Spleen (tissue), 11 donors: ENCODE data around the gene LILRB2. TPM values are rescaled to one million over a fixed set of nuclear protein-coding genes. Genes with fewer than 3 reads are reported as not detected.
"Not testable (repeated sequence)": the region's sequence is repeated elsewhere in the genome, so short reads cannot be mapped to it uniquely, and the experiment has no call there.

Source experiments
- DNase-seq: peaks from one replicate; pipeline ENCODE4 v3.0.0-alpha.2; 2020
- H3K27ac ChIP-seq, 8 donors: fragments of 200-600 bp; sonication (generic) in 7 of 8; 1 replicate in 4 of 8; 2 replicates in 4 of 8; pipeline versions ENCODE4 v1.5.0 to v1.8.0; 2016 to 2021; ENCODE audit warnings: inconsistent platforms in 4 of 8, mild to moderate bottlenecking in 4 of 8, moderate library complexity in 1 of 8
- H3K27me3 ChIP-seq, 7 donors: fragments of 200-600 bp; sonication (generic) in 6 of 7; replicated peaks in 1 of 7; 1 replicate in 4 of 7; 2 replicates in 3 of 7; pipeline versions ENCODE4 v1.5.0 to v1.8.0; 2016 to 2021; ENCODE audit warnings: inconsistent platforms in 3 of 7, mild to moderate bottlenecking in 1 of 7
- H3K36me3 ChIP-seq, 6 donors: fragments of 200-600 bp; sonication (generic) in 5 of 6; 1 replicate in 4 of 6; 2 replicates in 2 of 6; pipeline versions ENCODE4 v1.5.0 to v1.8.0; 2016 to 2021; ENCODE audit warnings: inconsistent platforms in 2 of 6
- H3K4me1 ChIP-seq, 6 donors: fragments of 200-600 bp; sonication (generic) in 5 of 6; 1 replicate in 3 of 6; 2 replicates in 3 of 6; pipeline versions ENCODE4 v1.5.0 to v1.8.0; 2016 to 2021; ENCODE audit warnings: inconsistent platforms in 3 of 6
- H3K4me3 ChIP-seq, 8 donors: fragments of 200-600 bp; sonication (generic) in 7 of 8; 1 replicate in 4 of 8; 2 replicates in 4 of 8; pipeline versions ENCODE4 v1.5.0 to v1.8.0; 2016 to 2021; ENCODE audit warnings: inconsistent platforms in 4 of 8, mild to moderate bottlenecking in 4 of 8, moderate library complexity in 2 of 8
- H3K9me3 ChIP-seq, 8 donors: fragments of 200-600 bp; sonication (generic) in 7 of 8; 1 replicate in 4 of 8; 2 replicates in 4 of 8; pipeline versions ENCODE4 v1.5.0 to v1.8.0; 2016 to 2021; ENCODE audit warnings: inconsistent platforms in 4 of 8
- CTCF ChIP-seq, 11 experiments: fragments of 200-600 bp in 7 of 11; fragments of 450-650 bp in 4 of 11; sonication (generic) in 4 of 11; IDR thresholded peaks in 8 of 11; conservative IDR thresholded peaks in 3 of 11; 1 replicate in 7 of 11; 2 replicates in 4 of 11; pipeline versions ENCODE4 v1.4.0 to v1.8.0; 2016 to 2021; ENCODE audit warnings: antibody characterized with exemption in 11 of 11, inconsistent platforms in 4 of 11, mild to moderate bottlenecking in 1 of 11
- POLR2A ChIP-seq, 3 donors: fragments of 450-650 bp; IDR thresholded peaks; one replicate each; pipeline ENCODE4 v1.5.1; 2017; ENCODE audit warnings: antibody characterized with exemption in 3 of 3, mild to moderate bottlenecking in 1 of 3
- POLR2AphosphoS5 ChIP-seq, 3 donors: sonication (generic); formaldehyde crosslinking; IDR thresholded peaks; one replicate each; pipeline ENCODE4 v1.5.1; 2017; ENCODE audit warnings: antibody characterized with exemption in 3 of 3
- WGBS, 5 donors: extraction: QIAGEN DNeasy Blood & Tissue Kit in 3 of 5; methylation state at CpG; one replicate each; pipeline versions ENCODE4 v1.1.5 to v1.1.7; 2013 to 2018; 5-methylcytosine and 5-hydroxymethylcytosine counted together
- intact Hi-C: fragments of 100-400 bp; cut with DNase I; formaldehyde crosslinking; loops from one replicate; pipeline ENCODE4 v1.15.0; 2023; ENCODE audit warnings: low total_unique reads
- polyA plus RNA-seq, 3 donors: library from polyadenylated mRNA; stranded (reverse); fragments of 200-250 nt; gene quantifications; one replicate each; pipeline ENCODE4 v1.2.1, GENCODE V29; 2013
- total RNA-seq, 7 donors: library from RNA; depleted of rRNA in 3 of 7; stranded (reverse); fragments of >200 nt in 3 of 7; fragmentation: NEBNext Ultra II Directional in 4 of 7; extraction: Animal tissue kit (Norgen Biotek cat#: 25700) in 4 of 7; gene quantifications; one replicate each; pipeline versions ENCODE4 v1.1.0 to v1.2.1, GENCODE V29; 2016 to 2021
- donor health status: healthy with polysubstance abuse.
- donor health status: DM: no; HTN: no; CAD: no; lungs with moderate emphysema.
- donor health status: DM: no; HTN: no; CAD: no.
- donor health status: Bipolar disorder and iron deficiency.
- donor health status: healthy.
- donor health status: DM: no; HTN: no; CAD: no.
- donor health status: DM: yes; HTN: yes; CAD: no.

Gene LILRB2
- total and polyA plus RNA-seq, 10 donors, result 10.2 to 209 (median 81.5) TPM

- H3K27ac ChIP-seq, result no peak overlapping the region
- peaks cover 3 to 67% (median 46%) of the 10 kb centered on the region in 6 donors for H3K4me1 ChIP-seq
- no peak for DNase-seq
- peaks cover 0 to 48% (median 0%) of the 10 kb centered on the region in 7 donors for H3K27me3 ChIP-seq
- no peak overlapping the region for H3K4me3 ChIP-seq
- no peaks in the 10 kb centered on the region for H3K9me3 ChIP-seq
- 81 to 87% (median 83%) methylated on average over 4 of the region's 4 CpGs for WGBS, 5 donors
- H3K36me3 ChIP-seq, result no peaks in the 10 kb centered on the region
- intact Hi-C loops, result no loop called here
- no peak for TF ChIP-seq CTCF (IDR thresholded peaks at IDR 0.05 in 8 of 11, conservative IDR thresholded peaks at IDR 0.05 in 3 of 11)
- no peak for TF ChIP-seq POLR2AphosphoS5 (IDR thresholded peaks at IDR 0.05)
- no peak for TF ChIP-seq POLR2A (IDR thresholded peaks at IDR 0.05)
Measured at GRCh38 chr19:54287456-54287855, 6.5 kb upstream of the LILRB2 start.

DNA sequence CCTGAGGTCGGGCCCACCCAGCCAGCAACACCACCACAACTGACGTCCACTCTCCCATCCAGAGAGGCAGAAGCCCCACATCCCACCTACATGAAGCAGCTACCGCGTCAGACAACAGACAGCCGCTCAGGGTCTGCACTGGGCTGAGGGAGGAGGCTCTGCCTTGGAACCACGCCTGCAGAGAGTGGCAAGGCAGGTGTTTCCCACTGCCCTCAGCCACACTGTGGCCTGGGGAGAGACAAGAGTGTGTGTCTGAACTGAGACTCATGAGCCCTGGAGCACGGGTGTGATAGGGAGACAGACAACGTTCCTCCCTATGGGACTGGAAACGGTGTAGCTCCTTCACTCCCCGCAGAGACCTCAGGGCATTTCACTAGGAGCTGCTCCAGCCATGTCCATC lies 5.4 kb upstream of the LILRB2 start:
- 40 to 55% (median 49%) methylated on average over 1 to 10 of the region's 10 CpGs for WGBS, 5 donors
- intact Hi-C loops, H3K9me3 ChIP-seq, H3K4me3 ChIP-seq, DNase-seq, H3K36me3 ChIP-seq: not testable (repeated sequence)
- H3K27me3 ChIP-seq, result peaks cover 0 to 44% (median 0%) of the 10 kb centered on the region in 7 donors
- H3K4me1 ChIP-seq, result peaks cover 5 to 79% (median 58%) of the 10 kb centered on the region in 6 donors
- H3K27ac ChIP-seq, result peak overlapping the region in 3 of 8 donors; percentile 64 to 74 (median 71)

GRCh38 chr19:54285427-54286056 lies 4.6 kb upstream of the LILRB2 start:
- intact Hi-C loops, H3K36me3 ChIP-seq, H3K9me3 ChIP-seq, H3K4me3 ChIP-seq: not testable (repeated sequence)
- TF ChIP-seq POLR2AphosphoS5 (IDR thresholded peaks at IDR 0.05), result peak in 2 of 3 donors; percentile 33 to 53
- Histone ChIP-seq H3K27ac (peak overlapping the region in 4 of 8 donors; percentile 64 to 74 (median 68)), H3K4me1 (peaks cover 5 to 83% (median 63%) of the 10 kb centered on the region in 6 donors), H3K27me3 (peaks cover 0 to 45% (median 0%) of the 10 kb centered on the region in 7 donors)
- peak; percentile 88 for DNase-seq
- WGBS, 5 donors, result 14 to 31% (median 25%) methylated on average over 6 to 11 of the region's 12 CpGs

GRCh38 chr19:54282686-54283470 lies 2.0 kb upstream of the LILRB2 start:
- H3K27ac ChIP-seq, result peak overlapping the region in 7 of 8 donors; percentile 44 to 96 (median 84)

GRCh38 chr19:54281729-54282075 lies 792 bp upstream of the LILRB2 start:
- WGBS, 5 donors, result 68 to 88% (median 77%) methylated on average over 5 of the region's 5 CpGs
- H3K36me3 ChIP-seq, result peaks cover 0 to 29% (median 0%) of the 10 kb centered on the region in 6 donors
- peak overlapping the region in 1 of 8 donors; percentile 2 for H3K4me3 ChIP-seq
- DNase-seq, intact Hi-C loops, H3K9me3 ChIP-seq: not testable (repeated sequence)
- peak overlapping the region in 6 of 8 donors; percentile 83 to 96 (median 89) for H3K27ac ChIP-seq
- H3K4me1 ChIP-seq, result peaks cover 5 to 85% (median 53%) of the 10 kb centered on the region in 6 donors
- H3K27me3 ChIP-seq, result peaks cover 0 to 63% (median 3%) of the 10 kb centered on the region in 7 donors

More at GRCh38 chr19:54282686-54283470, 2.0 kb upstream of the LILRB2 start:
- H3K9me3 ChIP-seq, result no peaks in the 10 kb centered on the region
- peaks cover 5 to 89% (median 56%) of the 10 kb centered on the region in 6 donors for H3K4me1 ChIP-seq
- peak overlapping the region in 1 of 8 donors; percentile 19 for H3K4me3 ChIP-seq
- intact Hi-C loops, result no loop called here
- H3K36me3 ChIP-seq, result peaks cover 0 to 17% (median 0%) of the 10 kb centered on the region in 6 donors
- DNase-seq, result no peak
- WGBS, 5 donors, result 23 to 30% (median 28%) methylated on average over 9 of the region's 9 CpGs
- peak in 1 of 3 donors; percentile 32 for TF ChIP-seq POLR2AphosphoS5 (IDR thresholded peaks at IDR 0.05)
- TF ChIP-seq CTCF (IDR thresholded peaks at IDR 0.05 in 8 of 11, conservative IDR thresholded peaks at IDR 0.05 in 3 of 11), result no peak
- TF ChIP-seq POLR2A (IDR thresholded peaks at IDR 0.05), result no peak
- H3K27me3 ChIP-seq, result peaks cover 0 to 53% (median 3%) of the 10 kb centered on the region in 7 donors
